ENCODE measurements around the gene PLEKHF1.
"Not testable (repeated sequence)": the region's sequence is repeated elsewhere in the genome, so short reads cannot be mapped to it uniquely, and the experiment has no call there.

Gene PLEKHF1

DNA sequence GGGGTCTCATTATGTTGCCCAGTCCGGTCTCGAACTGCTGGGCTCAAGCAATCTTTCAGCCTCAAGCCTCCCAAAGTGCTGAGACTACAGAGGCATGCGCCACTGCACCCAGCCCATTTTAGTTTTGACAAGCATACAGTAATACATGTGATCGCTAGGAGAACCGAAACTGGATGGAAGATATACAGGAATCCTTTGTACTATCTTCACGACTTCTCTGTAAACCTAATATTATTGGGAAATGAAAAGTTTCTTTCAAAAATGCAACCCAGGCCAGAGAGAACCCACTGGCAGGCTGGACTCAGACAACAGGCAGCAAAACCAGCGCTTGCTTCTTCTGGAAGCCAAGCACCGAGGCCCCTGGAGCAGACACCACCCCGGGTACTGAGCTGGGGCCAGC, 40.4 kb downstream of the PLEKHF1 start:
- no peak for DNase-seq

DNA sequence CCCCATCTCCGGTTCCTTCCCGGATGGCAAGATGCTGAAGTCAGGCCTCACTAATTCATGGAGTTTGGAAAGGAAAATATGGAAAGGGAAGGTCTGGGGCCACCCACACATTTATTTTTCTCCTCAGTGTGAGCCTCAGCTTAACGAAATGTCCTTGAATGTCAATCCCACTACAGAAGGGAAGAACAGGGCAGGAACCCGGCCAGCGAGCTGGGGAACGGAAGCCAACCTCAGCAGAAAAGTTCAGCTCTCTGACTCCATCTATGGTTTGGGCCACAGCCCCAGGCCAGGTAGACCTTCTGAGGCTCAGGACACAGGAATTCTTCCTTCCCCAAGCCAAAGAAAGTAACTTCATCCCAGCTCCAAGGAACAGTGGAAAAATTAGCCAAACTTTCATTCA, 41.4 kb downstream of the PLEKHF1 start:
- no peak for DNase-seq

DNA sequence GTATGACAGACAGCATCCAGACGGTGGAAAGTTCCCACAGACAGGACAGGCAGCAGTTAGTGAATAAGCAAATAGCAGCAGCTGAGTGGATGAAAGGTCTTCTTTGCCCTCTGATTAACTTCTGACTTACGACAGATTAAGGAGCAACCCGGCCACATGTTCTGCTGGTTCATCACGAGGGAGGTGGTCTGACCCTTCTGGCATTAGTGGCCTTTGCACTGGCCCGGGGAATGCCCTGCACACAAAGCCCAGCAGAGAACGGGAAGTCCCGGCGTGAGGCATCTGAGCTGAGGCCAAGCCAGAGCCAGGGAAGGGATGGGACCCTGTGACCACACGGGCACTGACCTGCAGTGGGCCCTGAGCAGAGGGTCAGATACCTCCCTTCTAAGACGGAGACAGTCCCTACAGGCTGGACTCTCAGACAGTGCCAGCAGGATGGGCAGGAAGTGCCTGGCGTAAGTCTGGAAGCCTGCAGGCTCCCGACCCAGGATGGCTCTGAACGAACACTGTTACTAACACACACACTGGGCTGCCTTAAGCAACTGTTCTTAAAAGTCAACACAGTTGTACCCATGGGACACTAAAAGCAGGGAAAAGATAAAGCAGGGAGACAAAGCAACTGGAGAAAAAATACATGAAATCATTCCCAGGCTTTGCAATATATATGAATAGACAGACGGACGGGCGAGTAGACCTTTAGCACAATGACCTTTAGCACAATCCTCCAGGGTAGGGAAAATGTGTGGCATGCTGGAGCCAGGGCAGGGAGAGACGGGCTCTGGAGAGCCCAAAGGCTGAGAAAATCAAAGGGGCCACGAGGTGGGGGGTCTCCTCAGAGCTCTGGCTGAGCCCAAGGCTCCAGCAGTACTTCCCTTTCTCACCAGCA, 43.5 kb downstream of the PLEKHF1 start:
- DNase-seq: no peak

- not testable (repeated sequence) for DNase-seq
Measured at GRCh38 chr19:29709440-29709798, 44.2 kb downstream of the PLEKHF1 start.

- DNase-seq: no peak
Measured at GRCh38 chr19:29711584-29712132, 46.4 kb downstream of the PLEKHF1 start.

DNA sequence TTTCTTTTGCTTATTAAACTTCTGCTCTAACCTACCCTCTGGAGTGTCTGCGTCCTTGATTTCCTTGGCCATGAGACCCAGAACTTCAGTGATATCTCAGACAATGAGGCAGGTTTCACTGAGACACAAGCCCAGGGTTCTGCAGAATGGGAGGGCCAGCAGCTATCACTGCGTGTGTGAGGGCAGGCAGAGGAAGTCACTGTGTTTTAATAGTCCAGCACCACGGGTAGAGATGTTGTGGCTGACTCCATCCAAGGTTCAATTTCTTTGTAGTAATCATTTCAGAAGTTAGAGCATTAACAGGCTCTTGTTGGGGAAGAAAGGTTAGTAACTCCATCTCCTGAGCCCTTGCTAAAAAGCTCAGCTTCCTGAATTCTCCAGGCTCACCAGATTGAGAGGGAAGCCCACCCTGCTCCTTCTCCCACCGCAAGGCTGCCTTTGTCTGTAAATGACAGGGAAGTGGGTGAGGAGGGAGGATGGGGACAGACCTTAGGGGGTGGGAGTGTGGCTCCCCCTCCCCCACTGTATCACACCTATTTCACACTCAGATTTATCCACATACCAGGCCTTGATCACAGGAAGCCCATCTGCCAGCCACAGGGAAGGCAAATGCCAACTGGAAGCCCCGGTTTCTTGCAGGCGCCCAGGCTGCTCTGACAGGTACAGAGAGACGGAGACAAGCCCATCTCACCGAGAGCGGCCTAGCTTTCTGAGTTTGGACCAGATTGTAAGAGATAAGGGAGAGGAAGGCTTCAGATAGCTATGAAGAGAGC, 47.7 kb downstream of the PLEKHF1 start:
- DNase-seq: no peak

DNA sequence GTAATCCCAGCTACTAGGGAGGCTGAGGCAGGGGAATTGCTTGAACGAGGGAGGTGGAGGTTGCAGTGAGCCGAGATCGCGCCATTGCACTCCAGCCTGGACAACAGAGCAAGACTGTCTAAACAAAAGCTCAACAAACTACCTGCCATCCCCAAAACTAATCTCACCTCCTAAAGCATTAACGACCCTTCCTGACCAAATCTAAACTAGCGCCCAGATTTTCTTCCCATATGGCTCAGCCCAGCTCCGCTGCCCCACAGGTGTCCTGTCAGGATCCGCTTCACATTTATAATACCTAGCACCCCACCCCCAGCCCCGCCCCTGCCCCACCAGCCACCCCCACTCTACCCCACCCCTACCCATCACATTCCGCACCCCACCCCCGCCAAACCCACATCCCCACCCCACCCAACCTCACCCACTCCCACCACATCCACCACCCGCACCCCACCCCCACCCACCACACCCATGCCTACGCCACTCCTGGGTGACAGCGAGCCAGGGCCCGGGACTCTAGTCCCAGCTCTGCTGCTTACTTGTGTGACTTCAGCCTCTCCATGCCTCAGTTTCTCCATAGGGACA, 49.2 kb downstream of the PLEKHF1 start:
- no peak for DNase-seq

- peak; percentile 54 for DNase-seq
Measured at GRCh38 chr19:29714953-29715700, 49.9 kb downstream of the PLEKHF1 start, which contains the start of gene C19orf12. C19orf12 (minus strand) TSS chr19:29715261; CDS start chr19:29708413, 6,848 bp downstream.

DNA sequence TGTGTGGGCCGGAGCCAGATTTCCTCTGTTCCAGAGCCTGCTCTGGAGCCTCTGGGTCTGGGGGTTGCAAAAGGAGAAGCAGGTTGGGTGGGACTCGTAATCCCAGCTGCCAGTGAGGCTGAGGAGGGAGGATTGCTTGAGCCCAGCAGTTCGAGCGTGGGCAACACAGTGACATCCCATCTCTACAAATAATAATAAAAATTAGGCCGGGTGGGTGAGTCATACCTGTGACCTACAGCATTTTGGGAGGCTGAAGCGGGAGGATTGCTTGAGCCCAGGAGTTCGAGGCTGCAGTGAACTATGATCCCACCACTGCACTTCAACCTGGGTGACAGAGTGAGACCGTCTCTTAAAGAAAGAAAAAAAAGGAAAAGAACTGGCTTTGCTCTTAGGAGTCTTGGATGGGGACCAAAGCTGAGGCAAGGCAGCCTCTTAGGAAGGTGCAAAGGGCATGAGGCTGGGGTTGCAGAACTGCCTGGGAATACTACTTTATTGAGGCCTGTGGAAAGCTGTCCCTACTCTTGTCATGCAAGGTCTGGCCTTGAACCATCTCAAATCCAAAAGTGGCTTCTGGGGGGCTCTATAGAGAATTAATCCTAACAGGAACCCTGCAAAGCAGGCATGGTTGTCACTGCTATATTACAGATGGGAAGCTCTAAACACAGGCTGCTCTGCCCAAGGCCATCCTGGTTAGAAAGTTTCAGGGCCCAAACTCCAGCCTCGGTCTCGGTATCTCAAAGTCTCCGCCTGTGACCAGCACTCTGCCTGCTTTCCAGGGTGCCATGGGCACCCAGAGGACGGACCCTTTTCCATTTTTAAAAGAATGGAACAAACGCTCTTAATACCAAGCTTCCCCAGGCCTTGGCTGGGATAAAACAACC, 50.7 kb downstream of the PLEKHF1 start:
- DNase-seq: no peak

DNA sequence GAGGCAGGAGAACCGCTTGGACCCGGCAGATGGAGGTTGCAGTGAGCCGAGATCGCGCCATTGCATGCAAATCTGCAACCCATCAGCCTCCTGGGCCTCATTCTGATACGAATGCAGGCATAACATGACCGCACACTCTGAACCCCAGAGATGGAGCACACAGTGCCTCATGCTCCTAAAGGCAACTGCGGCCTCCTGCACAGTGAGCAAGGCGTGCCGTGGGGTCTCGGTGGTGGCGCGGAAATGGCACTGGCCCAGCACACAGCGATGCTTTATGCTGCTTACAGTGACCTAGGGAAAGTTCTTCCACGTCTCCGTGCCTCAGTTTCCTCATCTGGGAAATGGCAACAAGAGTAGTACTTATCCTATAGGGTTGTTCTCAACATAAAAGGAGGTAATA, 51.8 kb downstream of the PLEKHF1 start:
- DNase-seq: no peak

GRCh38 chr19:29724102-29724641, 58.9 kb downstream of the PLEKHF1 start:
- DNase-seq: no peak

- DNase-seq: no peak
Measured at GRCh38 chr19:29724746-29725145, 59.5 kb downstream of the PLEKHF1 start.

Data from COR-L47 (cell line).